Activated T-cell treated with anti-CD3 and anti-CD28 coated beads, Interleukin-2, amount 50 U/mL, for 4 hours (primary cell): ENCODE data around the gene RAD51B. TPM values are rescaled to one million over a fixed set of nuclear protein-coding genes. Genes with fewer than 3 reads are reported as not detected.
A peak's percentile ranks its signal among the peaks of the same experiment; 100 is the strongest.

Source experiments
- ATAC-seq, 2 donors: fragments of 200-7000 bp; cut with Tn5 transposase; one replicate each; pipeline ENCODE4 v1.10.0; 2021
- DNase-seq: peaks from one replicate; pipeline ENCODE4 v3.0.0-alpha.2; 2020
- H3K27me3 Mint-ChIP-seq: one replicate; pipeline ENCODE4 v1.8.0; 2021; ENCODE audit warnings: low read depth, mixed read lengths
- H3K36me3 Mint-ChIP-seq: one replicate; pipeline ENCODE4 v1.8.0; 2022; ENCODE audit warnings: mixed read lengths; ENCODE audit not compliant: insufficient read depth
- H3K4me1 Mint-ChIP-seq: one replicate; pipeline ENCODE4 v1.8.0; 2021; ENCODE audit warnings: low read depth, mixed read lengths
- H3K4me3 Mint-ChIP-seq: one replicate; pipeline ENCODE4 v1.8.0; 2021; ENCODE audit warnings: mild to moderate bottlenecking, moderate library complexity, mixed read lengths
- H3K9me3 Mint-ChIP-seq: one replicate; pipeline ENCODE4 v1.8.0; 2021; ENCODE audit warnings: mixed read lengths
- total RNA-seq, 3 donors: library from RNA; stranded (reverse); gene quantifications; one replicate each; pipeline ENCODE4 v1.2.1, GENCODE V29; 2021

Gene RAD51B
- total RNA-seq, 3 donors from 2014 or later = 10.6 to 16.1 (median 14.2) TPM

- ATAC-seq = no peak
- no peak for DNase-seq
- Mint-ChIP-seq H3K9me3 (peaks cover 3% of the 10 kb centered on the region), H3K4me1 (peaks cover 10% of the 10 kb centered on the region), H3K36me3 (peaks cover 5% of the 10 kb centered on the region), H3K27me3 (no peaks in the 10 kb centered on the region), H3K4me3 (no peak overlapping the region)
Observed at GRCh38 chr14:67900231-67900630, 80.7 kb downstream of the RAD51B start.

GRCh38 chr14:67908052-67908754 lies 88.6 kb downstream of the RAD51B start:
- H3K4me1 Mint-ChIP-seq = no peaks in the 10 kb centered on the region
- H3K36me3 Mint-ChIP-seq = peaks cover 12% of the 10 kb centered on the region
- DNase-seq (no peak), ATAC-seq (no peak)
- H3K4me3 Mint-ChIP-seq = no peak overlapping the region
- no peaks in the 10 kb centered on the region for H3K27me3 Mint-ChIP-seq
- no peaks in the 10 kb centered on the region for H3K9me3 Mint-ChIP-seq

GRCh38 chr14:67911562-67911961 lies 92.0 kb downstream of the RAD51B start:
- Mint-ChIP-seq H3K36me3 (peaks cover 3% of the 10 kb centered on the region), H3K4me1 (no peaks in the 10 kb centered on the region), H3K4me3 (no peak overlapping the region), H3K9me3 (no peaks in the 10 kb centered on the region), H3K27me3 (no peaks in the 10 kb centered on the region)
- ATAC-seq (no peak), DNase-seq (no peak)

GRCh38 chr14:67916430-67916829 lies 96.9 kb downstream of the RAD51B start:
- ATAC-seq = no peak

GRCh38 chr14:67917006-67917405 lies 97.4 kb downstream of the RAD51B start:
- H3K36me3 Mint-ChIP-seq = no peaks in the 10 kb centered on the region
- H3K9me3 Mint-ChIP-seq = no peaks in the 10 kb centered on the region
- no peak overlapping the region for H3K4me3 Mint-ChIP-seq
- no peaks in the 10 kb centered on the region for H3K4me1 Mint-ChIP-seq
- no peak for DNase-seq
- no peak for ATAC-seq
- H3K27me3 Mint-ChIP-seq = no peaks in the 10 kb centered on the region

More at GRCh38 chr14:67916430-67916829, 96.9 kb downstream of the RAD51B start:
- Mint-ChIP-seq H3K9me3 (no peaks in the 10 kb centered on the region), H3K36me3 (no peaks in the 10 kb centered on the region), H3K4me3 (no peak overlapping the region), H3K4me1 (no peaks in the 10 kb centered on the region), H3K27me3 (no peaks in the 10 kb centered on the region)
- no peak for DNase-seq

GRCh38 chr14:67918838-67919237 lies 99.3 kb downstream of the RAD51B start:
- Mint-ChIP-seq H3K9me3 (no peaks in the 10 kb centered on the region), H3K4me3 (no peak overlapping the region), H3K27me3 (no peaks in the 10 kb centered on the region), H3K4me1 (no peaks in the 10 kb centered on the region), H3K36me3 (no peaks in the 10 kb centered on the region)
- DNase-seq (no peak), ATAC-seq (no peak)

GRCh38 chr14:67919259-67920032 lies 99.9 kb downstream of the RAD51B start:
- Mint-ChIP-seq H3K9me3 (no peaks in the 10 kb centered on the region), H3K36me3 (peaks cover 5% of the 10 kb centered on the region), H3K27me3 (no peaks in the 10 kb centered on the region), H3K4me1 (no peaks in the 10 kb centered on the region), H3K4me3 (no peak overlapping the region)
- DNase-seq (no peak), ATAC-seq (no peak)

- no peak overlapping the region for H3K4me3 Mint-ChIP-seq
- no peak for ATAC-seq
- peaks cover 34% of the 10 kb centered on the region for H3K9me3 Mint-ChIP-seq
- H3K4me1 Mint-ChIP-seq = no peaks in the 10 kb centered on the region
- no peak for DNase-seq
- no peaks in the 10 kb centered on the region for H3K27me3 Mint-ChIP-seq
- peaks cover 22% of the 10 kb centered on the region for H3K36me3 Mint-ChIP-seq
Observed at GRCh38 chr14:67926821-67927220, 107.2 kb downstream of the RAD51B start.

- Mint-ChIP-seq H3K4me3 (no peak overlapping the region), H3K27me3 (no peaks in the 10 kb centered on the region), H3K36me3 (peaks cover 24% of the 10 kb centered on the region), H3K4me1 (no peaks in the 10 kb centered on the region), H3K9me3 (peaks cover 37% of the 10 kb centered on the region)
- ATAC-seq (no peak), DNase-seq (no peak)
Observed at GRCh38 chr14:67927244-67927643, 107.7 kb downstream of the RAD51B start.

GRCh38 chr14:67928375-67928774 lies 108.8 kb downstream of the RAD51B start:
- H3K4me3 Mint-ChIP-seq = no peak overlapping the region
- H3K4me1 Mint-ChIP-seq = no peaks in the 10 kb centered on the region
- peaks cover 37% of the 10 kb centered on the region for H3K9me3 Mint-ChIP-seq
- ATAC-seq = no peak
- H3K36me3 Mint-ChIP-seq = peaks cover 24% of the 10 kb centered on the region
- no peak for DNase-seq
- H3K27me3 Mint-ChIP-seq = no peaks in the 10 kb centered on the region

- ATAC-seq = no peak
- peaks cover 28% of the 10 kb centered on the region for H3K9me3 Mint-ChIP-seq
- H3K4me1 Mint-ChIP-seq = peaks cover 5% of the 10 kb centered on the region
- no peak overlapping the region for H3K4me3 Mint-ChIP-seq
- H3K27me3 Mint-ChIP-seq = no peaks in the 10 kb centered on the region
- DNase-seq = no peak
- peaks cover 10% of the 10 kb centered on the region for H3K36me3 Mint-ChIP-seq
Observed at GRCh38 chr14:67932708-67933246, 113.2 kb downstream of the RAD51B start.

GRCh38 chr14:67933266-67933665 lies 113.7 kb downstream of the RAD51B start:
- peaks cover 23% of the 10 kb centered on the region for H3K9me3 Mint-ChIP-seq
- ATAC-seq = no peak

GRCh38 chr14:67934087-67934486 lies 114.5 kb downstream of the RAD51B start:
- H3K36me3 Mint-ChIP-seq = peaks cover 7% of the 10 kb centered on the region
- H3K9me3 Mint-ChIP-seq = peaks cover 18% of the 10 kb centered on the region
- no peaks in the 10 kb centered on the region for H3K27me3 Mint-ChIP-seq
- H3K4me3 Mint-ChIP-seq = no peak overlapping the region
- ATAC-seq (peak; percentile 75 to 81), DNase-seq (no peak)
- H3K4me1 Mint-ChIP-seq = peaks cover 5% of the 10 kb centered on the region

More at GRCh38 chr14:67933266-67933665, 113.7 kb downstream of the RAD51B start:
- no peak for DNase-seq
- Mint-ChIP-seq H3K36me3 (peaks cover 10% of the 10 kb centered on the region), H3K4me1 (peaks cover 5% of the 10 kb centered on the region), H3K4me3 (no peak overlapping the region), H3K27me3 (no peaks in the 10 kb centered on the region)

- Mint-ChIP-seq H3K4me1 (peaks cover 5% of the 10 kb centered on the region), H3K4me3 (no peak overlapping the region), H3K27me3 (no peaks in the 10 kb centered on the region), H3K9me3 (peaks cover 15% of the 10 kb centered on the region), H3K36me3 (peaks cover 4% of the 10 kb centered on the region)
- DNase-seq (no peak), ATAC-seq (no peak)
Observed at GRCh38 chr14:67934862-67935261, 115.3 kb downstream of the RAD51B start.

- no peak for ATAC-seq
- no peak for DNase-seq
- peaks cover 4% of the 10 kb centered on the region for H3K36me3 Mint-ChIP-seq
- peaks cover 5% of the 10 kb centered on the region for H3K4me1 Mint-ChIP-seq
- H3K9me3 Mint-ChIP-seq = peaks cover 10% of the 10 kb centered on the region
- no peaks in the 10 kb centered on the region for H3K27me3 Mint-ChIP-seq
- no peak overlapping the region for H3K4me3 Mint-ChIP-seq
Observed at GRCh38 chr14:67935371-67935770, 115.8 kb downstream of the RAD51B start.
